ENCODE data around the gene PCDH12.

DNA sequence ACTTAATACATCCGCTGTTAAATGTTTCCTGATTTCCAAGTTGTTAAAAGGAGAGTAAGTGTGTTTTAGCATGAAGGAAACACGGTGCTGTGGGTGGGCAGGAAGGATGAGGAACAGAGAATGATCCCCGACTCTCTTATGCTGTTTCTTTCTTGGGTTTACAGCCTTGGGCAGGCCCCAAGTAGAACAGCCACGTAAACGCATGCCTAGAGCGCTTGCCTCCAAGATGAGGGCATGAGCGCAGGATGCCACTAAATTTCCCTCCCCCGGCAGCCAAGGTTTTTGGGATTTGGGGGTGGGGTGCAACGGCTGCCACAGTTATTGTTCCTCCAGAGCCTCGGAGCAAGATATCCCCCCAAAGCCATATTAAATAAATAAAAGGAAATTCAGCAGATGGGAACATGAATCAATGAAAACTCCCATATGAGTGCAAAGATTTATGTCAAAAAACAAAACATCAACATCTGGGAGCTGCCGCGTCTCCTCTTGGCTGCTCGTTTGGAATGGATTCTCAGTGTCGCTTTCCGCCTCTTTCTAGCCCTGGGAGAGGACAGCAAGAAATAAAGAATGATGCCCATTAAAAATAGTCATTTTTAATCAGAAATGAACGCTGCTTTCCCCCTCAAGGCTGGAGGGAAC is 44.3 kb downstream of the PCDH12 start:
- no peak for TF ChIP-seq EZH2 (IDR thresholded peaks at IDR 0.05)
- TF ChIP-seq, protein P1, sequence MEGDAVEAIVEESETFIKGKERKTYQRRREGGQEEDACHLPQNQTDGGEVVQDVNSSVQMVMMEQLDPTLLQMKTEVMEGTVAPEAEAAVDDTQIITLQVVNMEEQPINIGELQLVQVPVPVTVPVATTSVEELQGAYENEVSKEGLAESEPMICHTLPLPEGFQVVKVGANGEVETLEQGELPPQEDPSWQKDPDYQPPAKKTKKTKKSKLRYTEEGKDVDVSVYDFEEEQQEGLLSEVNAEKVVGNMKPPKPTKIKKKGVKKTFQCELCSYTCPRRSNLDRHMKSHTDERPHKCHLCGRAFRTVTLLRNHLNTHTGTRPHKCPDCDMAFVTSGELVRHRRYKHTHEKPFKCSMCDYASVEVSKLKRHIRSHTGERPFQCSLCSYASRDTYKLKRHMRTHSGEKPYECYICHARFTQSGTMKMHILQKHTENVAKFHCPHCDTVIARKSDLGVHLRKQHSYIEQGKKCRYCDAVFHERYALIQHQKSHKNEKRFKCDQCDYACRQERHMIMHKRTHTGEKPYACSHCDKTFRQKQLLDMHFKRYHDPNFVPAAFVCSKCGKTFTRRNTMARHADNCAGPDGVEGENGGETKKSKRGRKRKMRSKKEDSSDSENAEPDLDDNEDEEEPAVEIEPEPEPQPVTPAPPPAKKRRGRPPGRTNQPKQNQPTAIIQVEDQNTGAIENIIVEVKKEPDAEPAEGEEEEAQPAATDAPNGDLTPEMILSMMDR (IDR thresholded peaks at IDR 0.05 in 2 of 3, conservative IDR thresholded peaks at IDR 0.05 in 1 of 3; ENCODE audit: borderline replicate concordance in 1 of 3, insufficient read depth in 1 of 3, low read depth in 2 of 3, low read length in 2 of 3), result no peak
- no peak for TF ChIP-seq CEBPB (IDR thresholded peaks at IDR 0.05; ENCODE audit: low read depth)
- no peak for TF ChIP-seq POLR2AphosphoS5 (IDR thresholded peaks at IDR 0.05; ENCODE audit: low read depth, low read length)
- TF ChIP-seq, protein P2, sequence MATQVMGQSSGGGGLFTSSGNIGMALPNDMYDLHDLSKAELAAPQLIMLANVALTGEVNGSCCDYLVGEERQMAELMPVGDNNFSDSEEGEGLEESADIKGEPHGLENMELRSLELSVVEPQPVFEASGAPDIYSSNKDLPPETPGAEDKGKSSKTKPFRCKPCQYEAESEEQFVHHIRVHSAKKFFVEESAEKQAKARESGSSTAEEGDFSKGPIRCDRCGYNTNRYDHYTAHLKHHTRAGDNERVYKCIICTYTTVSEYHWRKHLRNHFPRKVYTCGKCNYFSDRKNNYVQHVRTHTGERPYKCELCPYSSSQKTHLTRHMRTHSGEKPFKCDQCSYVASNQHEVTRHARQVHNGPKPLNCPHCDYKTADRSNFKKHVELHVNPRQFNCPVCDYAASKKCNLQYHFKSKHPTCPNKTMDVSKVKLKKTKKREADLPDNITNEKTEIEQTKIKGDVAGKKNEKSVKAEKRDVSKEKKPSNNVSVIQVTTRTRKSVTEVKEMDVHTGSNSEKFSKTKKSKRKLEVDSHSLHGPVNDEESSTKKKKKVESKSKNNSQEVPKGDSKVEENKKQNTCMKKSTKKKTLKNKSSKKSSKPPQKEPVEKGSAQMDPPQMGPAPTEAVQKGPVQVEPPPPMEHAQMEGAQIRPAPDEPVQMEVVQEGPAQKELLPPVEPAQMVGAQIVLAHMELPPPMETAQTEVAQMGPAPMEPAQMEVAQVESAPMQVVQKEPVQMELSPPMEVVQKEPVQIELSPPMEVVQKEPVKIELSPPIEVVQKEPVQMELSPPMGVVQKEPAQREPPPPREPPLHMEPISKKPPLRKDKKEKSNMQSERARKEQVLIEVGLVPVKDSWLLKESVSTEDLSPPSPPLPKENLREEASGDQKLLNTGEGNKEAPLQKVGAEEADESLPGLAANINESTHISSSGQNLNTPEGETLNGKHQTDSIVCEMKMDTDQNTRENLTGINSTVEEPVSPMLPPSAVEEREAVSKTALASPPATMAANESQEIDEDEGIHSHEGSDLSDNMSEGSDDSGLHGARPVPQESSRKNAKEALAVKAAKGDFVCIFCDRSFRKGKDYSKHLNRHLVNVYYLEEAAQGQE (IDR thresholded peaks at IDR 0.05; ENCODE audit: low read depth), result no peak
- TF ChIP-seq RAD21 (IDR thresholded peaks at IDR 0.05; ENCODE audit: low read depth), result no peak
- no peak for TF ChIP-seq EZH2phosphoT487 (IDR thresholded peaks at IDR 0.05; ENCODE audit: borderline replicate concordance)
- no peak for TF ChIP-seq ZNF274 (IDR thresholded peaks at IDR 0.05; ENCODE audit: low read depth, low read length)
- no peak for TF ChIP-seq POLR2A (IDR thresholded peaks at IDR 0.05; ENCODE audit: borderline replicate concordance, extremely low read depth, insufficient read depth, insufficient read length)
- TF ChIP-seq, protein P3, sequence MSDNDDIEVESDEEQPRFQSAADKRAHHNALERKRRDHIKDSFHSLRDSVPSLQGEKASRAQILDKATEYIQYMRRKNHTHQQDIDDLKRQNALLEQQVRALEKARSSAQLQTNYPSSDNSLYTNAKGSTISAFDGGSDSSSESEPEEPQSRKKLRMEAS (IDR thresholded peaks at IDR 0.05), result no peak
- TF ChIP-seq EGR1 (IDR thresholded peaks at IDR 0.05; ENCODE audit: low read depth), result no peak
- no peak for TF ChIP-seq SP1 (IDR thresholded peaks at IDR 0.05; ENCODE audit: low read depth)
- TF ChIP-seq, protein P4, sequence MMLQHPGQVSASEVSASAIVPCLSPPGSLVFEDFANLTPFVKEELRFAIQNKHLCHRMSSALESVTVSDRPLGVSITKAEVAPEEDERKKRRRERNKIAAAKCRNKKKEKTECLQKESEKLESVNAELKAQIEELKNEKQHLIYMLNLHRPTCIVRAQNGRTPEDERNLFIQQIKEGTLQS (IDR thresholded peaks at IDR 0.05), result no peak
- no peak for TF ChIP-seq SIN3A (IDR thresholded peaks at IDR 0.05; ENCODE audit: low read depth)

Data from HCT116 (cell line).